Measurements from ENCODE around the gene RASAL2. TPM values are rescaled to one million over a fixed set of nuclear protein-coding genes. Genes with fewer than 3 reads are reported as not detected.

The RASAL2 gene
- total RNA-seq, 1 experiment from 2014 or later, result 36.8 TPM

- no peaks in the 10 kb centered on the region for H3K4me1 ChIP-seq
- ChIA-PET POLR2A (no interaction called here), CTCF (no interaction called here)
- no TSS peak for BruUV-seq (replicated peaks)
- no peaks in the 10 kb centered on the region for H3K9me3 Mint-ChIP-seq (ENCODE audit: unreplicated experiment)
- no peaks in the 10 kb centered on the region for H3K27me3 ChIP-seq (replicated peaks; ENCODE audit: control insufficient read depth, insufficient read depth, low read length)
- DNase-seq, result no peak
- no peaks in the 10 kb centered on the region for H3K36me3 ChIP-seq (ENCODE audit: control insufficient read depth, insufficient read depth, low read length)
- no peaks in the 10 kb centered on the region for H3K4me1 Mint-ChIP-seq (ENCODE audit: low read depth, unreplicated experiment)
- no peak overlapping the region for H3K4me3 ChIP-seq (ENCODE audit: low read depth, low read length)
- TF ChIP-seq CTCF (IDR thresholded peaks at IDR 0.05; ENCODE audit: insufficient read depth in 1 of 2, low read depth in 1 of 2, low read length in 1 of 2, severe bottlenecking in 1 of 2, unreplicated experiment in 1 of 2), result no peak
- no peaks in the 10 kb centered on the region for H3K27me3 Mint-ChIP-seq (ENCODE audit: insufficient read depth, unreplicated experiment)
- no peak overlapping the region for H3K4me3 Mint-ChIP-seq (ENCODE audit: unreplicated experiment)
- H3K36me3 Mint-ChIP-seq (ENCODE audit: insufficient read depth, unreplicated experiment), result no peaks in the 10 kb centered on the region
- no peaks in the 10 kb centered on the region for H3K9me3 ChIP-seq
- intact Hi-C loops (cut with micrococcal nuclease; ENCODE audit: unreplicated experiment), result no loop called here
- no peak overlapping the region for H3K27ac Mint-ChIP-seq (ENCODE audit: unreplicated experiment)
Measured at GRCh38 chr1:178493301-178493741, 399.4 kb downstream of the RASAL2 start.

- CTCF ChIA-PET, result no interaction called here
- POLR2A ChIA-PET, result no interaction called here
- no TSS peak for BruUV-seq (replicated peaks)
- H3K4me3 ChIP-seq (ENCODE audit: low read depth, low read length), result no peak overlapping the region
- Mint-ChIP-seq H3K27ac (ENCODE audit: unreplicated experiment) (no peak overlapping the region), H3K4me1 (ENCODE audit: low read depth, unreplicated experiment) (no peaks in the 10 kb centered on the region), H3K4me3 (ENCODE audit: unreplicated experiment) (no peak overlapping the region), H3K9me3 (ENCODE audit: unreplicated experiment) (no peaks in the 10 kb centered on the region), H3K36me3 (ENCODE audit: insufficient read depth, unreplicated experiment) (no peaks in the 10 kb centered on the region), H3K27me3 (ENCODE audit: insufficient read depth, unreplicated experiment) (no peaks in the 10 kb centered on the region)
- no peak for TF ChIP-seq CTCF (IDR thresholded peaks at IDR 0.05; ENCODE audit: insufficient read depth in 1 of 2, low read depth in 1 of 2, low read length in 1 of 2, severe bottlenecking in 1 of 2, unreplicated experiment in 1 of 2)
- no peak for DNase-seq
- H3K9me3 ChIP-seq, result no peaks in the 10 kb centered on the region
- no peaks in the 10 kb centered on the region for H3K4me1 ChIP-seq
- H3K36me3 ChIP-seq (ENCODE audit: control insufficient read depth, insufficient read depth, low read length), result no peaks in the 10 kb centered on the region
- no peaks in the 10 kb centered on the region for H3K27me3 ChIP-seq (replicated peaks; ENCODE audit: control insufficient read depth, insufficient read depth, low read length)
- intact Hi-C loops (cut with micrococcal nuclease; ENCODE audit: unreplicated experiment), result no loop called here
Measured at GRCh38 chr1:178494569-178494971, 400.7 kb downstream of the RASAL2 start.

GRCh38 chr1:178495158-178495557 lies 401.3 kb downstream of the RASAL2 start:
- TF ChIP-seq CTCF (IDR thresholded peaks at IDR 0.05; ENCODE audit: insufficient read depth in 1 of 2, low read depth in 1 of 2, low read length in 1 of 2, severe bottlenecking in 1 of 2, unreplicated experiment in 1 of 2), result no peak
- Histone ChIP-seq H3K9me3 (no peaks in the 10 kb centered on the region), H3K27me3 (replicated peaks; ENCODE audit: control insufficient read depth, insufficient read depth, low read length) (no peaks in the 10 kb centered on the region), H3K4me3 (ENCODE audit: low read depth, low read length) (no peak overlapping the region), H3K4me1 (no peaks in the 10 kb centered on the region), H3K36me3 (ENCODE audit: control insufficient read depth, insufficient read depth, low read length) (no peaks in the 10 kb centered on the region)
- H3K27me3 Mint-ChIP-seq (ENCODE audit: insufficient read depth, unreplicated experiment), result no peaks in the 10 kb centered on the region
- DNase-seq, result no peak
- CTCF ChIA-PET, result no interaction called here
- no peak overlapping the region for H3K4me3 Mint-ChIP-seq (ENCODE audit: unreplicated experiment)
- H3K36me3 Mint-ChIP-seq (ENCODE audit: insufficient read depth, unreplicated experiment), result no peaks in the 10 kb centered on the region
- H3K4me1 Mint-ChIP-seq (ENCODE audit: low read depth, unreplicated experiment), result no peaks in the 10 kb centered on the region
- POLR2A ChIA-PET, result no interaction called here
- no peak overlapping the region for H3K27ac Mint-ChIP-seq (ENCODE audit: unreplicated experiment)
- no TSS peak for BruUV-seq (replicated peaks)
- intact Hi-C loops (cut with micrococcal nuclease; ENCODE audit: unreplicated experiment), result no loop called here
- H3K9me3 Mint-ChIP-seq (ENCODE audit: unreplicated experiment), result no peaks in the 10 kb centered on the region
